ENCODE results near the gene ADORA1. TPM values are rescaled to one million over a fixed set of nuclear protein-coding genes. Genes with fewer than 3 reads are reported as not detected.

Gene ADORA1
- total RNA-seq, 1 donor from 2014 or later, result 4.1 TPM

- Histone ChIP-seq H3K27me3 (ENCODE audit: low read depth) (no peaks in the 10 kb centered on the region), H3K36me3 (no peaks in the 10 kb centered on the region), H3K4me3 (no peak overlapping the region), H3K27ac (no peak overlapping the region), H3K4me1 (peaks cover 23% of the 10 kb centered on the region), H3K9me3 (no peaks in the 10 kb centered on the region)
- TF ChIP-seq, protein P1, sequence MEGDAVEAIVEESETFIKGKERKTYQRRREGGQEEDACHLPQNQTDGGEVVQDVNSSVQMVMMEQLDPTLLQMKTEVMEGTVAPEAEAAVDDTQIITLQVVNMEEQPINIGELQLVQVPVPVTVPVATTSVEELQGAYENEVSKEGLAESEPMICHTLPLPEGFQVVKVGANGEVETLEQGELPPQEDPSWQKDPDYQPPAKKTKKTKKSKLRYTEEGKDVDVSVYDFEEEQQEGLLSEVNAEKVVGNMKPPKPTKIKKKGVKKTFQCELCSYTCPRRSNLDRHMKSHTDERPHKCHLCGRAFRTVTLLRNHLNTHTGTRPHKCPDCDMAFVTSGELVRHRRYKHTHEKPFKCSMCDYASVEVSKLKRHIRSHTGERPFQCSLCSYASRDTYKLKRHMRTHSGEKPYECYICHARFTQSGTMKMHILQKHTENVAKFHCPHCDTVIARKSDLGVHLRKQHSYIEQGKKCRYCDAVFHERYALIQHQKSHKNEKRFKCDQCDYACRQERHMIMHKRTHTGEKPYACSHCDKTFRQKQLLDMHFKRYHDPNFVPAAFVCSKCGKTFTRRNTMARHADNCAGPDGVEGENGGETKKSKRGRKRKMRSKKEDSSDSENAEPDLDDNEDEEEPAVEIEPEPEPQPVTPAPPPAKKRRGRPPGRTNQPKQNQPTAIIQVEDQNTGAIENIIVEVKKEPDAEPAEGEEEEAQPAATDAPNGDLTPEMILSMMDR (IDR thresholded peaks at IDR 0.05), result no peak
- no peak for ATAC-seq
- intact Hi-C loops (cut with DNase I), result no loop called here
- no peak for DNase-seq
These were observed 68.8 kb downstream of the ADORA1 start for GRCh38 chr1:203196371-203196770.

GRCh38 chr1:203197625-203198024, 70.1 kb downstream of the ADORA1 start:
- TF ChIP-seq, protein P1 (IDR thresholded peaks at IDR 0.05), result no peak
- DNase-seq (no peak), ATAC-seq (no peak)
- Histone ChIP-seq H3K4me3 (no peak overlapping the region), H3K36me3 (no peaks in the 10 kb centered on the region), H3K27me3 (ENCODE audit: low read depth) (no peaks in the 10 kb centered on the region), H3K27ac (no peak overlapping the region), H3K9me3 (no peaks in the 10 kb centered on the region), H3K4me1 (peaks cover 30% of the 10 kb centered on the region)
- intact Hi-C loops (cut with DNase I), result no loop called here

DNA sequence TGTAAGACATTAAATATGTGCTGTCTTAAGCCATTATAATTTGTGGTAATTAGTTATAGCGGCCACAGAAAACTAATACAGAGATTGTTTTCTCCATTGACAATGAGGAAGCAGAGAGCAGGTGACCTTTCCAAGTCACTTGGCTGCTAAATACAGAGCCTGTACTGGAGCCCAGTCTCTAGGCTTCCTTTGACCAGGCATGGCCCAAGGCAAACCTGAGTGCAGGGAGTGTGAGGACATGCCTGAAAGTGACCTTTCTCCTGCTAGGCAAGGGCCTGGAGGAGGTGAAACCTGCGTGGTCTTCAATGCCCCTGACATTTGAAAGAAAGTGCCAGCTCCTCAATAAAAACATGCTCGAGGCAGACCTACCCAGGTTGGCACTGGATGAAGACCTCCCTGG, 71.5 kb downstream of the ADORA1 start:
- Histone ChIP-seq H3K27me3 (ENCODE audit: low read depth) (no peaks in the 10 kb centered on the region), H3K36me3 (no peaks in the 10 kb centered on the region), H3K27ac (no peak overlapping the region), H3K4me1 (peaks cover 39% of the 10 kb centered on the region), H3K9me3 (no peaks in the 10 kb centered on the region), H3K4me3 (no peak overlapping the region)
- intact Hi-C loops (cut with DNase I), result no loop called here
- TF ChIP-seq, protein P1 (IDR thresholded peaks at IDR 0.05), result no peak
- no peak for ATAC-seq
- no peak for DNase-seq

- TF ChIP-seq, protein P1 (IDR thresholded peaks at IDR 0.05), result no peak
These were observed 71.9 kb downstream of the ADORA1 start for GRCh38 chr1:203199481-203199815.

DNA sequence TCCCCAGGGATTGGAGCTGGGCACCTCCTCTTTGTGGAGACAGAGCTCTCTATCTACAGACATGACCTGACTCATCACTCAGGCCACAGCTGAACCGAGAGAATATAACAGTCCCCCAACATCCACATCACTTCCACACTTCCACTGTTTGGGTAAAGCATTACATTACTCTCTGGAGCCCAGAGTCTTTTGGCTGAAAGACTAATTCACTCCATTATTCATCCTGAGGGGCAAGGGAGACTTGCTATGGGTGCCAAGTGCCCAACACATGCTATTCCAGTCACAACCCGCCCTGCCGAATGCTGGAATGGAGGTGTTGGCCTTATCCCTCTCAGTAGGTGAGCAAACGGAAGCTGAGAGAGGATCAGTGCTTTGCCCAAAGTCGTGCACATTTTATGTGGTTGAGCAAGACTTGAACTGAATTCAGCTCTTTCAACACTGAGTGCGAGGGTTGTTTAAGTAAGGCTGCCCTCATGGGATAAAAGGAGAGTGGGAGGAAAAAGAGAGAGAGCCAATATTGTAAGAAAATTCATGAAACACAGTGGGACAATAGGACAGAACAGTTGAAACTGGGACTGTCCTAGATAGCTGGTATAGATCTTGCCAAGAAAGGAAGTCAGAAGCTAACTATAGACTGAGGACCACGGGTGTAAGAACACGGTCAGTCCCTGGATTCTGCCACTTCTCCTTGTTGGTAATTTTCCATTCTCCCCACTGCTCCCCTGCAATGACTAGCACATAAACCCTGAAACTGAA, 72.5 kb downstream of the ADORA1 start:
- Histone ChIP-seq H3K4me3 (no peak overlapping the region), H3K36me3 (no peaks in the 10 kb centered on the region), H3K27ac (peak overlapping the region; percentile 55), H3K9me3 (no peaks in the 10 kb centered on the region), H3K27me3 (ENCODE audit: low read depth) (no peaks in the 10 kb centered on the region), H3K4me1 (peaks cover 39% of the 10 kb centered on the region)
- peak; percentile 67 to 80 for ATAC-seq
- intact Hi-C loops (cut with DNase I), result loop anchor here (10.0 kb wide), 1 partner anchor 165 kb away; no protein-coding TSS in a partner anchor
- DNase-seq, result no peak
- TF ChIP-seq, protein P1 (IDR thresholded peaks at IDR 0.05), result no peak

More at GRCh38 chr1:203199481-203199815, 71.9 kb downstream of the ADORA1 start:
- DNase-seq (no peak), ATAC-seq (no peak)
- H3K27me3 ChIP-seq (ENCODE audit: low read depth), result no peaks in the 10 kb centered on the region
- H3K27ac ChIP-seq, result peak overlapping the region; percentile 55
- H3K36me3 ChIP-seq, result no peaks in the 10 kb centered on the region
- no peak overlapping the region for H3K4me3 ChIP-seq
- H3K4me1 ChIP-seq, result peaks cover 39% of the 10 kb centered on the region
- intact Hi-C loops (cut with DNase I), result no loop called here
- H3K9me3 ChIP-seq, result no peaks in the 10 kb centered on the region

Data from lower lobe of right lung (tissue), 2 donors.